IPS DF 6.9 (cell line): ENCODE data around the gene TRIM73.
"Not testable (repeated sequence)": the region's sequence is repeated elsewhere in the genome, so short reads cannot be mapped to it uniquely, and the experiment has no call there.

Source experiments
- DNase-seq: peaks from one replicate; pipeline ENCODE4 v3.0.0-alpha.2; 2013; ENCODE audit warnings: low read depth, low spot score
- H3K27ac ChIP-seq: one replicate; pipeline ENCODE4 v1.5.1; 2013; ENCODE audit warnings: low read length, control low read depth
- H3K27me3 ChIP-seq: 2 replicates; pipeline ENCODE4 v1.6.1; 2013; ENCODE audit warnings: mild to moderate bottlenecking, low read length; ENCODE audit not compliant: control insufficient read depth, insufficient read depth
- H3K36me3 ChIP-seq: 2 replicates; pipeline ENCODE4 v1.6.1; 2013; ENCODE audit warnings: low read length; ENCODE audit not compliant: control insufficient read depth, insufficient read depth
- H3K4me1 ChIP-seq: 2 replicates; pipeline ENCODE4 v1.6.1; 2013; ENCODE audit warnings: low read length; ENCODE audit not compliant: control insufficient read depth, insufficient read depth
- H3K4me3 ChIP-seq: 2 replicates; pipeline ENCODE4 v1.5.1; 2013; ENCODE audit warnings: mild to moderate bottlenecking, low read length
- H3K9me3 ChIP-seq: 2 replicates; pipeline ENCODE4 v1.6.1; 2013; ENCODE audit warnings: low read length, inconsistent platforms; ENCODE audit not compliant: control insufficient read depth, insufficient read depth
- WGBS: extraction: QIAGEN DNeasy Blood & Tissue Kit; methylation state at CpG from one replicate; pipeline ENCODE4 v1.1.7; 2013; ENCODE audit warnings: mixed read lengths, missing lambda C conversion rate; ENCODE audit not compliant: insufficient read length, insufficient coverage; 5-methylcytosine and 5-hydroxymethylcytosine counted together

The TRIM73 gene

DNA sequence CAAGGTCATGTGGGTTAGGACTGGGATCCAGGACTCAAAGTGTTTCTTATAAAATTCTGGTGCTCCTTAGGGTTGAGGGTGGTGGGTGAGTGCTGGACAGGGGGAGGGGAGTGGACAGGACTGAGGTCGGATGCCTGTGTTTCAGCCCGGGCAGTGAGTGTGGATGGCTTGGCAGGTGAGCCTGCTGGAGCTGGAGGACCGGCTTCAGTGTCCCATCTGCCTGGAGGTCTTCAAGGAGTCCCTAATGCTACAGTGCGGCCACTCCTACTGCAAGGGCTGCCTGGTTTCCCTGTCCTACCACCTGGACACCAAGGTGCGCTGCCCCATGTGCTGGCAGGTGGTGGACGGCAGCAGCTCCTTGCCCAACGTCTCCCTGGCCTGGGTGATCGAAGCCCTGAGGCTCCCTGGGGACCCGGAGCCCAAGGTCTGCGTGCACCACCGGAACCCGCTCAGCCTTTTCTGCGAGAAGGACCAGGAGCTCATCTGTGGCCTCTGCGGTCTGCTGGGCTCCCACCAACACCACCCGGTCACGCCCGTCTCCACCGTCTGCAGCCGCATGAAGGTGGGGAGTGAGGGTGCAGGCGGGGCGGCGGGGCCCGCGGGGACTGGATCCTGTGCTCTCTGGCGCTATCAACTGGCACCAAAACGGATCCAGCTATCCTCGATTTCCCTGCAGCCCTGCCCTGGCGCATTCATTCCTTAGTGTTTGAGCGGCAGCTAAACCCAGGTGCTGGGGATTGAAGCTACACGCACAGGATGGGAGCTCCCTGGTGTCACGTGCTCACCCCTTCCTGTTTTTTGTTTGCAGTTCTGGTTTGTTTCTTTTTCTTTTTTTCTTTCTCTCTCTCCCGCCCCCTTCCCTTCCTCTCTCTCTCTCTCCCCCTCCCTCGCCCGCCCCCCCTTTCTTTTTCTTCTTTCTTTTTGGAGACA, 3.6 kb downstream of the TRIM73 start:
- no CpG with 5 or more reads among the region's 34 CpGs for WGBS

DNA sequence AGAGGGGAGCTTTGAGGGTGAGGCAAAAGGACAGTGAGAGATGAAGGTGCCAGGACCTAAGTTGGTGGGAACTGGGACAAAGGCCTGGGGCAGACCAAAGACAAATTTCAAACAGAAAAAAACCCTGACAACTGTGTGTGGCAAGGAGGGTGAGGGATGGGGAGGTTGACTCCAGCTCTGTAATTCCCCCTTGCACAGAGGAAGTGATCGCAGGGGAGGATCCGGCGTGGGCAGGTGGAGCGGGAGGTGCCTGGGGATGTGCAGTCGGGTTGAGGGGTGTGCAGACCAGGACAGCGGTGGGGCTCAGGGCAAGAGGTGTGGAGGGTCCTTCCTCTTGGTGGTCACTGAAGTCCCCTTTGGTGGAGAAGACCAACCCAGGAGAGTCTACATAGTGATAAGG, 5.1 kb downstream of the TRIM73 start:
- not testable (repeated sequence) for DNase-seq, H3K27ac ChIP-seq, H3K9me3 ChIP-seq, H3K36me3 ChIP-seq, H3K4me3 ChIP-seq, H3K4me1 ChIP-seq, H3K27me3 ChIP-seq
- WGBS = no CpG with 5 or more reads among the region's 6 CpGs

More for the DNA sequence above, 3.6 kb downstream of the TRIM73 start:
- not testable (repeated sequence) for H3K27me3 ChIP-seq, H3K9me3 ChIP-seq, H3K36me3 ChIP-seq, H3K4me3 ChIP-seq, H3K27ac ChIP-seq, H3K4me1 ChIP-seq, DNase-seq

DNA sequence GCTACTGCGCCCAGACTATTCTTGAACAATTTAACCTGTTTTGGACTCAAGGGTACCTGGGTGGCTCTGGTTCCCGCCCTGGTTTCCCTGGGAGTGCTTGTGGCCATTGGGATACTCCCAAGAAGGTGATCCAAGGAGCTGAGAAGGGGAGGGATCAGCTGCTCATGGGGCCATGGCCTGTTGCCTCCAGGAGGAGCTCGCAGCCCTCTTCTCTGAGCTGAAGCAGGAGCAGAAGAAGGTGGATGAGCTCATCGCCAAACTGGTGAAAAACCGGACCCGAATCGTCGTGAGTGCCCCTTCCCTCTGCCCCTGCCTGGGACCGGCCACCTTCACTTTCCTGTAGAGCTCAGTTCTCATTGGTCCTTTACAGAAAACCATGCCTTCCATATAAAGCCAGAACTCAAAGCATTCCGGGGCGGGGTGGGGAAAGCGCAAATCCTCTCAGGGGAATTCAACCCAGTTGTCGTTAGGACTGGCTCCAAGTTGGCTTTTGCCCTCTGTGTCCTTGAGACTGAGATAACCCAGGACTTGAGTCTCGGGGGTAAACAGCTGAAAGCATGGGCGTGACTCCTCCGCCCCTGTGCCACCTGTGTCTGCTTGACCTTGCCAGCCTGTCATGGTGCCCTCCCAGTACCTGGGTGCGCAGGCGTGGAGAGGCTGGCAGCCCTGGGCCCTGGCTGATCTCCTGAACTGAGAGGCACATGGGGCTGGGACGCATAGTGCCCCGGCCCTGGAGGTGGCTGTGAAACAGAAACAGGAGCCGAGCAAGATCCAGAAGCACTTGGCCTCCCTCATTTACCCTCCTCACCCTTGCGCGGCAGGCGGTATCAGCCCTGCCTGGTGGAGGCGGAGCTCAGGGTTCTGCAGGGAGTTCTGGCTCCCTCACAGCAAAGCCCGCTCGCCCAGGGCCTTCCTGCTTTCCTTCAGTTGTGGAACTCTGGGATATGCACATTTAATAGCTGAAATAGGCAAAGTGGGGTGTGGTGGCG, 8.3 kb downstream of the TRIM73 start:
- not testable (repeated sequence) for H3K4me1 ChIP-seq, H3K36me3 ChIP-seq, H3K9me3 ChIP-seq, H3K27ac ChIP-seq, DNase-seq, H3K4me3 ChIP-seq, H3K27me3 ChIP-seq
- no CpG with 5 or more reads among the region's 28 CpGs for WGBS

DNA sequence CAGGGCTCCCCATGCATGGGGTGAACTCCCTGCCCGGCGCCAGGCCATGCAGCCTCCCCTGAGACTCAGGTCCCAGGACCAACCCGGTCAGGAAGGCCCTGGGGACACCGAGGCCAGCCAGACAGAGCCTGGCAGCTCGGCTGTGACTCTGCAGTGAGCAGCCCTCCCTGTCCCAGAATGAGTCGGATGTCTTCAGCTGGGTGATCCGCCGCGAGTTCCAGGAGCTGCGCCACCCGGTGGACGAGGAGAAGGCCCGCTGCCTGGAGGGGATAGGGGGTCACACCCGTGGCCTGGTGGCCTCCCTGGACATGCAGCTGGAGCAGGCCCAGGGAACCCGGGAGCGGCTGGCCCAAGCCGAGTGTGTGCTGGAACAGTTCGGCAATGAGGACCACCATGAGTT, 9.2 kb downstream of the TRIM73 start:
- H3K27ac ChIP-seq, H3K9me3 ChIP-seq, H3K36me3 ChIP-seq, H3K27me3 ChIP-seq, H3K4me3 ChIP-seq, H3K4me1 ChIP-seq, DNase-seq: not testable (repeated sequence)
- no CpG with 5 or more reads among the region's 18 CpGs for WGBS

- peak overlapping the region; percentile 38; the same call in 1 of the 2 replicates for H3K4me3 ChIP-seq
- H3K4me1 ChIP-seq, H3K27ac ChIP-seq, H3K27me3 ChIP-seq, H3K36me3 ChIP-seq, H3K9me3 ChIP-seq, DNase-seq: not testable (repeated sequence)
- WGBS = no CpG with 5 or more reads among the region's 74 CpGs
Observed at GRCh38 chr7:75409880-75410822, 14.7 kb downstream of the TRIM73 start.

GRCh38 chr7:75410823-75411173, 15.4 kb downstream of the TRIM73 start:
- not testable (repeated sequence) for DNase-seq, H3K27me3 ChIP-seq, H3K27ac ChIP-seq, H3K4me3 ChIP-seq, H3K36me3 ChIP-seq, H3K9me3 ChIP-seq, H3K4me1 ChIP-seq
- no CpG with 5 or more reads among the region's 13 CpGs for WGBS

DNA sequence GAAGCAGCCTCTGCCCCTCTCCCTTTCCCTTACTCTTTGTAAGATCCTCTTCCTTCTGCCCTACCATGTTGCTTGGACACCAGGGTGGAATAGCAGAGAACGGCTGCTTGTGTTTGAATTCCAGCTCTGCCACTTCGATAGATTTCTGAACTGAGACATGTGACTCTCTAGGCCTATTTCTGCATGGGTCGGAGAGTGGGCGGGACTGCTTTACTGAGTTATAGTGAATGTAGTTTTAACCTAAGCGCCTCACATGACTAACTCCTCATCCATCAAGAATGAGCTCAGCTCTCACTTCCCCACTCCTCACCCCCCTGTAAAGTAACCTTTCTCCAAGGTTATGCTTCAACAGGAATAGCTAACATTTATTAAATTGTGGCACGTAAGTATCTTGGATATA, 18.8 kb downstream of the TRIM73 start:
- not testable (repeated sequence) for DNase-seq, H3K9me3 ChIP-seq, H3K27me3 ChIP-seq, H3K27ac ChIP-seq, H3K4me3 ChIP-seq, H3K36me3 ChIP-seq, H3K4me1 ChIP-seq
- WGBS = no CpG with 5 or more reads among the region's 6 CpGs

DNA sequence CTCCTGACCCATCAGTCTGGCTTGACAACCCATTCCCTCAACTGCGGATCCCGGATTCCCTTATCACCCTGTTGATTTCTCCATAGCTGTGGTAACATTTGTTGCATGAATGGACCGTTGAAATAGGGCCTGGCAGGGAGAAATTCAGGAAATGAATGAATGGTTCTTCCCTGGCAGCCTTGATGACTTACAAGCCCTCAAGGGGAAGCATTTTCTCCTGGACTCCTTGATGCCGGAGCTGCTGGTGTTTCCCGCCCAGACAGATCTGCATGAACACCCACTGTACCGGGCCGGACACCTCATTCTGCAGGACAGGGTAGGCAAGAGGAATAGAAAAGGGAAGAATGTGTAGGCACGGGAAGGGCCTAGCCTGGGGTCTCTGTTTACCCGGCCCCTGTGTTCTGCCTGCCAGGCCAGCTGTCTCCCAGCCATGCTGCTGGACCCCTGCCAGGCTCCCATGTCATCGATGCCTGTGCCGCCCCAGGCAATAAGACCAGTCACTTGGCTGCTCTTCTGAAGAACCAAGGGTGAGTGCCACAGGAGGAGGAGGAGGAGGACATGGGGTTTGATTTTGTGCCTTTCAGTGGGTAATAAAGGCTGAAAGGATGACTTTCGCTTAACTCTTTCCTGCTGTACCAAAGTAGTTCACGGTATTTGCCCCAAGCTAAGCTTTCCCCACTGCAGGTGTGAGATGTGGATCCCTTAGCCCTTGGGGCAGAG, 19.4 kb downstream of the TRIM73 start:
- not testable (repeated sequence) for H3K27me3 ChIP-seq, DNase-seq, H3K27ac ChIP-seq, H3K4me3 ChIP-seq, H3K36me3 ChIP-seq, H3K4me1 ChIP-seq, H3K9me3 ChIP-seq
- no CpG with 5 or more reads among the region's 13 CpGs for WGBS

- not testable (repeated sequence) for DNase-seq, H3K27ac ChIP-seq, H3K36me3 ChIP-seq, H3K9me3 ChIP-seq, H3K4me3 ChIP-seq, H3K27me3 ChIP-seq, H3K4me1 ChIP-seq
- no CpG with 5 or more reads among the region's 11 CpGs for WGBS
Observed at GRCh38 chr7:75415428-75415817, 20.0 kb downstream of the TRIM73 start.
